Endodermal cell (in vitro differentiated cells): Measurements from ENCODE around the gene TULP4. TPM values are rescaled to one million over a fixed set of nuclear protein-coding genes. Genes with fewer than 3 reads are reported as not detected.

Experiments
- DNase-seq: peaks from one replicate; pipeline ENCODE4 v3.0.0-alpha.2; 2017
- H3K27ac ChIP-seq: 2 replicates; pipeline ENCODE4 v1.5.1; 2013; ENCODE audit warnings: mild to moderate bottlenecking, low read depth, low read length, moderate library complexity
- H3K27me3 ChIP-seq: 2 replicates; pipeline ENCODE4 v1.6.1; 2013; ENCODE audit warnings: mild to moderate bottlenecking, low read length, moderate library complexity; ENCODE audit not compliant: insufficient read depth, control insufficient read depth, poor library complexity, severe bottlenecking
- H3K36me3 ChIP-seq: 2 replicates; pipeline ENCODE4 v1.7.0; 2013; ENCODE audit warnings: mild to moderate bottlenecking, low read length, moderate library complexity; ENCODE audit not compliant: control insufficient read depth, insufficient read depth
- H3K4me1 ChIP-seq: one replicate; pipeline ENCODE4 v1.7.0; 2013; ENCODE audit warnings: low read length; ENCODE audit not compliant: control insufficient read depth, insufficient read depth
- H3K4me3 ChIP-seq: 2 replicates; pipeline ENCODE4 v1.5.1; 2013; ENCODE audit warnings: mild to moderate bottlenecking, low read length, moderate library complexity
- H3K9ac ChIP-seq: 2 replicates; pipeline ENCODE4 v1.6.1; 2013; ENCODE audit warnings: mild to moderate bottlenecking, low read length, moderate library complexity; ENCODE audit not compliant: poor library complexity, severe bottlenecking; ENCODE audit errors: extremely low read depth
- H3K9me3 ChIP-seq: 2 replicates; pipeline ENCODE4 v1.6.1; 2013; ENCODE audit warnings: mild to moderate bottlenecking, low read length, moderate library complexity; ENCODE audit not compliant: control insufficient read depth
- H3K27ac Mint-ChIP-seq: 2 replicates; pipeline ENCODE4 v1.8.0; 2020; ENCODE audit warnings: mixed read lengths
- H3K27me3 Mint-ChIP-seq: 2 replicates; pipeline ENCODE4 v1.8.0; 2021; ENCODE audit warnings: mild to moderate bottlenecking, mixed read lengths; ENCODE audit not compliant: insufficient read depth
- H3K36me3 Mint-ChIP-seq: 2 replicates; pipeline ENCODE4 v1.8.0; 2020; ENCODE audit warnings: low read depth, mixed read lengths
- H3K4me1 Mint-ChIP-seq: 2 replicates; pipeline ENCODE4 v1.8.0; 2020; ENCODE audit warnings: mixed read lengths
- H3K4me3 Mint-ChIP-seq: 2 replicates; pipeline ENCODE4 v1.8.0; 2020; ENCODE audit warnings: mild to moderate bottlenecking, moderate library complexity, mixed read lengths
- H3K9me3 Mint-ChIP-seq: 2 replicates; pipeline ENCODE4 v1.8.0; 2020; ENCODE audit warnings: mild to moderate bottlenecking, mixed read lengths
- CTCF ChIP-seq: fragments of 200-600 bp; sonication (generic); conservative IDR thresholded peaks from 2 replicates; pipeline ENCODE4 v1.5.0; 2021; ENCODE audit warnings: antibody characterized with exemption, mild to moderate bottlenecking
- WGBS, 2 experiments: methylation state at CpG; one replicate each; pipeline versions ENCODE4 v1.1.5 to v1.1.7; 2013; ENCODE audit warnings: missing lambda C conversion rate in 2 of 2, mixed read lengths in 1 of 2; ENCODE audit not compliant: insufficient coverage in 1 of 2, insufficient read length in 1 of 2; 5-methylcytosine and 5-hydroxymethylcytosine counted together
- total RNA-seq, 2 donors: library from RNA; stranded (reverse); fragmentation: NEBNext Ultra II Directional in 1 of 2; extraction: Animal tissue kit (Norgen Biotek cat#: 25700) in 1 of 2; gene quantifications; 2 replicates in 1 of 2; 3 replicates in 1 of 2; pipeline ENCODE4 v1.2.1, GENCODE V29; 2021

TULP4 gene
- total RNA-seq, 2 donors from 2014 or later, result 102 to 103 TPM

DNA sequence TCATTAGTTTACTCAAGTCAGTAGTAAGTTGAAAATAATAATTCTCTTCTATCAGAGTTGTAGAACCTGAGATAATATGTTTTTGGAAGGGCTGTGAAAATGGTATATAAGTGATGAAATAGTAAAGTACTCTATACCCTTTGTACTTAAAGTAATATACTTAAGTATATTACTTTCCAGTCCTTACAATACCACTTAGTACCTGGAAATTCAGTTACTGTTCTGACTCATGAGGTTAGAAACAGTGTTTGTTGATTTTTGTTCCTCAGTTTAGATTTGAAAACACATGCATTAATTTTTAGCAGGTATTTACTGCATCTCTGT, 10.1 kb downstream of the TULP4 start:
- Histone ChIP-seq H3K9ac (no peak overlapping the region), H3K27me3 (no peaks in the 10 kb centered on the region), H3K9me3 (peaks cover 11% of the 10 kb centered on the region), H3K36me3 (peaks cover 14% of the 10 kb centered on the region), H3K27ac (no peak overlapping the region), H3K4me1 (no peaks in the 10 kb centered on the region), H3K4me3 (no peak overlapping the region)
- Mint-ChIP-seq H3K4me3 (no peak overlapping the region), H3K4me1 (peaks cover 13% of the 10 kb centered on the region), H3K9me3 (peaks cover 4% of the 10 kb centered on the region), H3K27ac (no peak overlapping the region), H3K36me3 (peaks cover 38% of the 10 kb centered on the region), H3K27me3 (no peaks in the 10 kb centered on the region)
- TF ChIP-seq CTCF, result no peak
- DNase-seq, result no peak

DNA sequence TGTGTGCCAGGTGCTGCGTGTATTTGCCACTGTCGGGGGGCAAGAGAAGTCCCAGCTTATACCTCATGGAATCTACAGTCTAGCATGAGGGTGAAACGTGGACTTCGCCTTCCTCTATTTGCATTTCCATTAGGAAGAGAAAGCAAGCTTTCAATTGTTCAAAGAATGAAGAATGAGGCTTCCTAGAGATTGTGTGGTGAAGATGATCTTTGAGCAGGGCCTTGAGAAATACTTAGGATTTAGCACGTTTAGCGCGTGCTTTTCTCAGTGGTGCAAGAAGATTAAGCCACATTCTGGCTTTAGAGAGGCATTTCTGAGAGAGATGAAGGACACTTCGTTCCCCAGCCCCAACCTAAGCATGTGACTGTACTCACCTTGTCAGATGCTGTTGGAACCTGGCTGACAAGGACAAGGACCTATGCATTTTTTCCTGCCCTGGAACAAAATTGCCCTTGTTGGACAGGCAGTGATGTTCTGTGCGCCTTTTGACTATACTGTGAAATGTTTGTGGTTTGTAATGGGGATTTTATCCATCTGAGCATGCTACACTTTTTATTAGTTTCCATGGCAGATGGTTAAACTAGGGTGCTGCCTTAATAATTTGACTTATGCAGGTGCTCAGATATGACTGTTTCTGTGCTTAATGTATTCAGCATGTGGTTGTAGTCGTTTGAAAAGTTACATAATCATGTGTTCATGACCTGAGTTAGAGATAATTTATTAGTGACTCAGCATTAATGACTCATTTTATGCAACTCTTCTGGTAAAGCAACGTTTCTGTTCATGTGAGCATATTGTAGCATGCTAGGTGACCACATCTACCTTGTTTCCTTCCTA, 10.7 kb downstream of the TULP4 start:
- Histone ChIP-seq H3K4me1 (no peaks in the 10 kb centered on the region), H3K36me3 (peaks cover 14% of the 10 kb centered on the region), H3K27me3 (no peaks in the 10 kb centered on the region), H3K27ac (no peak overlapping the region), H3K9ac (no peak overlapping the region), H3K4me3 (no peak overlapping the region), H3K9me3 (peaks cover 11% of the 10 kb centered on the region)
- no peak for TF ChIP-seq CTCF
- peak overlapping the region; percentile 67 for H3K27ac Mint-ChIP-seq
- 86 to 90% methylated on average over 10 to 11 of the region's 11 CpGs for WGBS, 2 experiments
- H3K9me3 Mint-ChIP-seq, result peaks cover 2% of the 10 kb centered on the region
- no peak overlapping the region for H3K4me3 Mint-ChIP-seq
- peaks cover 16% of the 10 kb centered on the region for H3K4me1 Mint-ChIP-seq
- peaks cover 33% of the 10 kb centered on the region for H3K36me3 Mint-ChIP-seq
- H3K27me3 Mint-ChIP-seq, result no peaks in the 10 kb centered on the region
- DNase-seq, result no peak

DNA sequence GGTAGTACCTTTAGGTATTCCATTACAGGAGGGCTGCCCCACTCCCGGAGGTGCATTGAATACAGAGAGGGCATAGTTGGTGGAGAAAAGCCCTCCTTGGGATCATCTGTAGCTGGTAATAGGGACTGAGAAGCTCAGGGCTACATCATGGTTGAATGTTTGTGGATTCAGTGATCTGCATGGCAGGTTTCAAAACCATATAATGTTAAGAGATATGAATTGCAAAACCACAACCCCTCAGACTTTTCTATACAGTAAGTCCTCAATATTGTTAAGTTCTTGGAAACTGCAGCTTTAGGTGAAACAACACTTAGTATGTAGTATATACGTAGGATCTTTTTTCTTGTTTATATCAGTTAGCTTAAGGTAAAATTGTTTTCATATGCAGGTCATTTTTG, 11.3 kb downstream of the TULP4 start:
- H3K9me3 ChIP-seq, result peaks cover 11% of the 10 kb centered on the region
- Mint-ChIP-seq H3K27me3 (no peaks in the 10 kb centered on the region), H3K27ac (no peak overlapping the region), H3K9me3 (no peaks in the 10 kb centered on the region), H3K4me1 (peaks cover 20% of the 10 kb centered on the region), H3K4me3 (no peak overlapping the region), H3K36me3 (peaks cover 29% of the 10 kb centered on the region)
- H3K36me3 ChIP-seq, result peaks cover 14% of the 10 kb centered on the region
- H3K4me3 ChIP-seq, result no peak overlapping the region
- DNase-seq, result no peak
- H3K27ac ChIP-seq, result no peak overlapping the region
- no peak overlapping the region for H3K9ac ChIP-seq
- WGBS, 2 experiments, result 92 to 95% methylated on average over 2 of the region's 2 CpGs
- H3K4me1 ChIP-seq, result no peaks in the 10 kb centered on the region
- no peak for TF ChIP-seq CTCF
- no peaks in the 10 kb centered on the region for H3K27me3 ChIP-seq
